Smooth muscle cell (in vitro differentiated cells): ENCODE measurements around the gene LIX1. TPM values are rescaled to one million over a fixed set of nuclear protein-coding genes. Genes with fewer than 3 reads are reported as not detected.

ENCODE experiments used
- DNase-seq: peaks from one replicate; lab custom pipeline; 2025; ENCODE audit not compliant: unreplicated experiment; lab: John Stamatoyannopoulos, UW
- H2AFZ ChIP-seq: fragments of 200-600 bp; sonication (generic); 2 replicates; pipeline ENCODE4 v1.6.0; 2016; ENCODE audit warnings: antibody characterized with exemption, low read depth, mild to moderate bottlenecking
- H3F3A ChIP-seq: fragments of 200-600 bp; sonication (generic); 2 replicates; pipeline ENCODE4 v1.6.0; 2017; ENCODE audit warnings: antibody characterized with exemption, low read depth
- H3K27ac ChIP-seq: fragments of 200-600 bp; sonication (generic); 2 replicates; pipeline ENCODE4 v1.5.1; 2016; ENCODE audit warnings: low read depth, mild to moderate bottlenecking
- H3K27me3 ChIP-seq: fragments of 200-600 bp; sonication (generic); 2 replicates; pipeline ENCODE4 v1.6.1; 2016; ENCODE audit warnings: low read depth, mild to moderate bottlenecking
- H3K36me3 ChIP-seq: fragments of 200-600 bp; sonication (generic); 2 replicates; pipeline ENCODE4 v1.5.1; 2016; ENCODE audit warnings: low read depth
- H3K4me1 ChIP-seq: fragments of 200-600 bp; sonication (generic); 2 replicates; pipeline ENCODE4 v1.5.1; 2016; ENCODE audit warnings: low read depth
- H3K4me2 ChIP-seq: fragments of 200-600 bp; sonication (generic); 2 replicates; pipeline ENCODE4 v1.6.0; 2016; ENCODE audit warnings: mild to moderate bottlenecking
- H3K4me3 ChIP-seq: fragments of 200-600 bp; sonication (generic); 2 replicates; pipeline ENCODE4 v1.5.1; 2016; ENCODE audit warnings: mild to moderate bottlenecking
- H3K79me2 ChIP-seq: fragments of 200-600 bp; sonication (generic); 2 replicates; pipeline ENCODE4 v1.6.0; 2016; ENCODE audit warnings: low read depth, mild to moderate bottlenecking
- H3K9ac ChIP-seq: fragments of 200-600 bp; sonication (generic); 2 replicates; pipeline ENCODE4 v1.6.0; 2016; ENCODE audit warnings: low read depth
- H3K9me3 ChIP-seq: fragments of 200-600 bp; sonication (generic); replicated peaks from 2 replicates; pipeline ENCODE4 v1.5.1; 2016; ENCODE audit warnings: low read depth
- H4K20me1 ChIP-seq: fragments of 200-600 bp; sonication (generic); 2 replicates; pipeline ENCODE4 v1.6.0; 2016; ENCODE audit warnings: low read depth
- WGBS: methylation state at CpG from one replicate; pipeline ENCODE4 v1.1.7; 2016; ENCODE audit warnings: low lambda C conversion rate; 5-methylcytosine and 5-hydroxymethylcytosine counted together
- polyA plus RNA-seq: library from polyadenylated mRNA; unstranded; fragments of >200 nt; fragmentation: Nextera tagmentation; extraction: Ambion mirVana; gene quantifications from 2 replicates; pipeline ENCODE4 v1.2.1, GENCODE V29; 2016
- total RNA-seq: library from RNA; depleted of rRNA; stranded (reverse); fragments of >200 nt; gene quantifications from 2 replicates; pipeline ENCODE4 v1.2.3, GENCODE V29; 2014
- TF ChIP-seq, protein P1 (sequence below): fragments of 200-600 bp; sonication (generic); IDR thresholded peaks from 2 replicates; pipeline ENCODE4 v1.5.1; 2017; ENCODE audit warnings: borderline replicate concordance, mild to moderate bottlenecking, antibody characterized with exemption; ENCODE audit not compliant: insufficient read depth, poor library complexity, severe bottlenecking

LIX1 gene
- total and polyA plus RNA-seq, 2 experiments from 2014 or later = 20.1 to 21.8 TPM

DNA sequence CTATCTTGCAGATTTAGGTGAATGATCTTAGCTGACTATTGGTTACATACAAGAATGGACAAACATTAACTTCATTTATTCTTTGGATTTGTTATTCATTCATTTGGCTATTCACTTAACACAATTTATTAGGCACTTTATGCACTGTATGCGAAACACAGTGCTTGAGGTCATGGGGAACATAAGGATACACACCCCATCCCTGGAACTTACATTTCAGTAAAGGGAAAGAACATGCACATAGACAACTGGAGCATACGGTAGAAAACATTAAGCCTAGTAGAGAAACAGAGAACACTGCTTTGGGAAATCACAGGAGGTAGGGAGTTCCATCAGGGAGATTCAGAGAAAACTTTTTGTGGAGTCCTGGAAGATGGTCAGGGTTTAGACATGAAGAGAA, 22.2 kb downstream of the LIX1 start:
- Histone ChIP-seq H3K4me1 (peaks cover 13% of the 10 kb centered on the region), H3K9me3 (no peaks in the 10 kb centered on the region), H3K4me3 (no peak overlapping the region), H3K9ac (no peak overlapping the region), H3K27ac (no peak overlapping the region), H4K20me1 (no peaks in the 10 kb centered on the region), H3K27me3 (no peaks in the 10 kb centered on the region), H3K79me2 (no peaks in the 10 kb centered on the region), H2AFZ (no peak overlapping the region), H3K4me2 (no peak overlapping the region), H3F3A (no peaks in the 10 kb centered on the region), H3K36me3 (no peaks in the 10 kb centered on the region)
- no peak for DNase-seq
- 77% methylated on average over 2 of the region's 2 CpGs for WGBS
- TF ChIP-seq, protein P1, sequence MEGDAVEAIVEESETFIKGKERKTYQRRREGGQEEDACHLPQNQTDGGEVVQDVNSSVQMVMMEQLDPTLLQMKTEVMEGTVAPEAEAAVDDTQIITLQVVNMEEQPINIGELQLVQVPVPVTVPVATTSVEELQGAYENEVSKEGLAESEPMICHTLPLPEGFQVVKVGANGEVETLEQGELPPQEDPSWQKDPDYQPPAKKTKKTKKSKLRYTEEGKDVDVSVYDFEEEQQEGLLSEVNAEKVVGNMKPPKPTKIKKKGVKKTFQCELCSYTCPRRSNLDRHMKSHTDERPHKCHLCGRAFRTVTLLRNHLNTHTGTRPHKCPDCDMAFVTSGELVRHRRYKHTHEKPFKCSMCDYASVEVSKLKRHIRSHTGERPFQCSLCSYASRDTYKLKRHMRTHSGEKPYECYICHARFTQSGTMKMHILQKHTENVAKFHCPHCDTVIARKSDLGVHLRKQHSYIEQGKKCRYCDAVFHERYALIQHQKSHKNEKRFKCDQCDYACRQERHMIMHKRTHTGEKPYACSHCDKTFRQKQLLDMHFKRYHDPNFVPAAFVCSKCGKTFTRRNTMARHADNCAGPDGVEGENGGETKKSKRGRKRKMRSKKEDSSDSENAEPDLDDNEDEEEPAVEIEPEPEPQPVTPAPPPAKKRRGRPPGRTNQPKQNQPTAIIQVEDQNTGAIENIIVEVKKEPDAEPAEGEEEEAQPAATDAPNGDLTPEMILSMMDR = no peak

DNA sequence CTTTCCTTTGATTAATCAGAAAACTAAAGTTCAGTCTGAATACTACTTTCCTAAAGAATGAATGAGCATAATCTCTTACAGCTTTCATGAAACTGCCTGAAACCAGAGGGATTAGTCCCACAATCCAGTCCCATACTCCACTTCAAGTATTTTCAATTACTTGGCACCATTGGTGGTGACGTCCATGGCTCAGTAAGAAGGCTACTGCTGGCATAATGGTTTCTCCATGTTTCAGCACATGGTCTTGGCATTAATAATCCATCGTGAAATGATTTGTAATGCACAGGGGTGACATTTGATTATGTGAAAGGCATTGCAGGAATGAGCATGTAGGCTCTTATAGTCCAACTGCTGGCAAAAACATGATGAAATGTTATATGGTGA, 23.4 kb downstream of the LIX1 start:
- DNase-seq = no peak
- peak overlapping the region; percentile 11 for H2AFZ ChIP-seq
- H3K27me3 ChIP-seq = no peaks in the 10 kb centered on the region
- 70% methylated on average over 2 of the region's 2 CpGs for WGBS
- H3K36me3 ChIP-seq = no peaks in the 10 kb centered on the region
- no peaks in the 10 kb centered on the region for H3K9me3 ChIP-seq
- H3K27ac ChIP-seq = no peak overlapping the region
- peaks cover 1% of the 10 kb centered on the region for H3F3A ChIP-seq
- H3K4me3 ChIP-seq = no peak overlapping the region
- H4K20me1 ChIP-seq = no peaks in the 10 kb centered on the region
- H3K79me2 ChIP-seq = no peaks in the 10 kb centered on the region
- H3K4me1 ChIP-seq = peaks cover 16% of the 10 kb centered on the region
- TF ChIP-seq, protein P1 = no peak
- no peak overlapping the region for H3K4me2 ChIP-seq
- no peak overlapping the region for H3K9ac ChIP-seq

DNA sequence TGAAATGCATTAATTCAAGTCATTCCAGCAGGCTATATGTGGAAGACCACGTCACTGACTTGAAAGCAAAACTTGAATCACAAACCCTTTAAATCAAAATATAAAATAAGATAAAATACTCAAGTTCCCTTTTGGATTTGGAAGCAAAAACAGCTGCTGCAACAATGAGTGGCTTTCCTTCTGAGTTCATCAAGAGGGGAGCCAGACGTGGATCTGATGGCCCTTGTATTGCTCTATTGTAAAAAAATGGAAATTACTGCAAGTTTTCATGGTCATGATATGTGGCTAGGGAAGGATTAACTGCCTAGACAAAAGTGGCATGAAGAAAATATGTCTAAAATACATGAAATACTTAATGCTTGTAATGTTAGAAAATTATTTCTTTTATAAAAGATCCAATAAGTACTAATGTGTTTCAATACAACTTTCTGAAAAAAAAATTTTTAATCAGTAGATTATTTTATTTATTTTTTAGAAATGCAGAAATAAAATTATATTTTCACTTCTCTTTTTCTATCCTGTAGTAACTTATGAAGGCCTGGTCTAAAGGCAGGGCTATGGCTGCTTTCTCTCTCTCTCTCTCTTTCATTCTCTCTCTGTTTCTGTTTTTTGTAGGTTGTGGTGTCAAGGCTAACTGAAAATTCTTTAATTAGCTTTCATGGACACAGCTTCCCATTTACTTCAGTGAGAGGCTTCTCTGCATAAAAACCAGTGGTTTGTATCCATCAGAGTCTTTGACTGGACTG, 24.0 kb downstream of the LIX1 start:
- TF ChIP-seq, protein P1 = no peak
- Histone ChIP-seq H3K9me3 (no peaks in the 10 kb centered on the region), H3K4me2 (peak overlapping the region; percentile 10), H3F3A (peaks cover 6% of the 10 kb centered on the region), H3K27ac (no peak overlapping the region), H3K4me1 (peaks cover 16% of the 10 kb centered on the region), H2AFZ (peak overlapping the region; percentile 11), H3K27me3 (no peaks in the 10 kb centered on the region), H3K9ac (no peak overlapping the region), H3K79me2 (no peaks in the 10 kb centered on the region), H3K4me3 (no peak overlapping the region), H4K20me1 (no peaks in the 10 kb centered on the region), H3K36me3 (no peaks in the 10 kb centered on the region)
- 82% methylated on average over 2 of the region's 2 CpGs for WGBS
- DNase-seq = no peak

DNA sequence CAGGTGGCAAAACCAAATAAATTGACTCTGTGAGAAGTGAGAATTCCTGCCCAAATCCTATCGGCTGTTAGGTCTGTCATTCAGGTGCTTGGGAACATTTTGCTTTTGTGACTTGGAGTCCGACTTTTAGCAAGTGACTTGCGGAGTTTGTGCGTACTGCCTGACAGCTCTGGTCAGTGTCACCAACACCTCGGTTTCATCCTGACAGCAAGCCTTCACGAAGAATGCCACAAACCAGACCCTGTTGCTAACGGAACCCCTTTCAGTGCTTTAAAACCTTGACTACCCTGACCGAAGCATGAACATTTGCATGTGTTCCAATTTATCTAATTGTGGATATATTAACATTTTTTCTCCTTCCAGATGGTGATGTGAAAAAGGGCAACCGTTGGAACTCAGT, 26.5 kb downstream of the LIX1 start:
- Histone ChIP-seq H3K4me1 (peaks cover 35% of the 10 kb centered on the region), H3K4me3 (no peak overlapping the region), H3K27ac (no peak overlapping the region), H3K9ac (no peak overlapping the region), H3K9me3 (no peaks in the 10 kb centered on the region), H3K36me3 (no peaks in the 10 kb centered on the region), H4K20me1 (no peaks in the 10 kb centered on the region), H3K27me3 (no peaks in the 10 kb centered on the region), H3F3A (peaks cover 11% of the 10 kb centered on the region), H2AFZ (peak overlapping the region; percentile 37), H3K4me2 (peak overlapping the region; percentile 67), H3K79me2 (no peaks in the 10 kb centered on the region)
- TF ChIP-seq, protein P1 = no peak
- no peak for DNase-seq
- 11% methylated on average over 9 of the region's 9 CpGs for WGBS
